GM12878 (cell line): ENCODE data around the gene CDK16. TPM values are rescaled to one million over a fixed set of nuclear protein-coding genes. Genes with fewer than 3 reads are reported as not detected.

Experiments used
- ASH2L ChIP-seq: fragments of 300-600, 200-600 bp; sonication (generic); IDR thresholded peaks from 2 replicates; pipeline ENCODE4 v1.6.1; 2017; ENCODE audit warnings: low read depth, mild to moderate bottlenecking, borderline replicate concordance
- CBX3 ChIP-seq: fragments of 200-600 bp; sonication (generic); IDR thresholded peaks from 2 replicates; pipeline ENCODE4 v1.6.1; 2016; ENCODE audit warnings: low read depth, borderline replicate concordance
- CEBPB ChIP-seq, 2 experiments: fragments of 150-350 bp in 1 of 2; IDR thresholded peaks; 2 replicates each; pipeline ENCODE4 v1.6.1; 2012 to 2014; ENCODE audit warnings: low read depth in 2 of 2, low read length in 2 of 2, borderline replicate concordance in 1 of 2, inconsistent platforms in 1 of 2
- CHD4 ChIP-seq: fragments of 200-600 bp; sonication (generic); IDR thresholded peaks from 2 replicates; pipeline ENCODE4 v1.6.1; 2016; ENCODE audit warnings: mild to moderate bottlenecking
- CUX1 ChIP-seq: IDR thresholded peaks from 2 replicates; pipeline ENCODE4 v1.6.1; 2012; ENCODE audit warnings: improper control_type of control experiment, low read depth, low read length; ENCODE audit not compliant: insufficient replicate concordance
- JUND ChIP-seq: IDR thresholded peaks from 2 replicates; pipeline ENCODE4 v1.6.1; 2012; ENCODE audit warnings: low read depth, mild to moderate bottlenecking, low read length, improper control_type of control experiment, moderate library complexity
- MAX ChIP-seq: IDR thresholded peaks from 2 replicates; pipeline ENCODE4 v1.6.1; 2012; ENCODE audit warnings: low read depth, low read length, improper control_type of control experiment
- MEF2A ChIP-seq: IDR thresholded peaks from 2 replicates; pipeline ENCODE4 v1.6.1; 2011; ENCODE audit warnings: low read depth, mild to moderate bottlenecking, low read length, moderate library complexity; ENCODE audit not compliant: insufficient read depth
- MTA2 ChIP-seq: fragments of 450-650 bp; IDR thresholded peaks from 2 replicates; pipeline ENCODE4 v1.6.1; 2016; ENCODE audit warnings: low read depth, mild to moderate bottlenecking, moderate library complexity
- MXI1 ChIP-seq: fragments of 150-350 bp; IDR thresholded peaks from 2 replicates; pipeline ENCODE4 v1.6.1; 2011; ENCODE audit warnings: low read depth, mild to moderate bottlenecking, inconsistent platforms, low read length, improper control_type of control experiment
- NFYA ChIP-seq: IDR thresholded peaks from 2 replicates; pipeline ENCODE4 v1.6.1; 2011; ENCODE audit warnings: low read depth, mild to moderate bottlenecking, low read length, improper control_type of control experiment, borderline replicate concordance
- PBX3 ChIP-seq: IDR thresholded peaks from 2 replicates; pipeline ENCODE4 v1.6.1; 2011; ENCODE audit warnings: mild to moderate bottlenecking, low read depth, low read length, moderate library complexity; ENCODE audit not compliant: insufficient replicate concordance
- POLR2AphosphoS5 ChIP-seq: IDR thresholded peaks from 2 replicates; pipeline ENCODE4 v1.6.1; 2011; ENCODE audit warnings: mild to moderate bottlenecking, low read length, inconsistent platforms
- polyA plus RNA-seq, 11 experiments: library from polyadenylated mRNA; depleted of rRNA in 4 of 11; unstranded in 6 of 11; stranded (reverse) in 5 of 11; fragments of >200 nt; fragmentation: Nextera tagmentation in 4 of 11; fragmentation: Illumina TruSeq in 1 of 11; extraction: Ambion mirVana in 4 of 11; extraction: Trizol in 1 of 11; gene quantifications; 1 replicate in 1 of 11; 2 replicates in 10 of 11; pipeline versions ENCODE4 v1.2.1 to v1.2.3, GENCODE V29; 2011 to 2016; ENCODE audit warnings: inconsistent platforms in 2 of 11, missing spikeins in 2 of 11, low read depth in 1 of 11
- total RNA-seq, 4 experiments: library from RNA; depleted of rRNA in 3 of 4; stranded (reverse); fragments of >200 nt in 3 of 4; fragmentation: Illumina TruSeq in 1 of 4; extraction: Trizol in 1 of 4; gene quantifications; 2 replicates each; pipeline versions ENCODE4 v1.2.1 to v1.2.3, GENCODE V29; 2013 to 2021
- TF ChIP-seq, protein P1 (sequence below): IDR thresholded peaks from 2 replicates; pipeline ENCODE4 v1.6.1; 2011; ENCODE audit warnings: borderline replicate concordance, low read depth, mild to moderate bottlenecking, moderate library complexity, mixed read lengths, low read length; ENCODE audit not compliant: insufficient read depth; ENCODE audit errors: extremely low read length
- TF ChIP-seq, protein P2 (sequence below): fragments of 450-650 bp; formaldehyde crosslinking; IDR thresholded peaks from 2 replicates; pipeline ENCODE4 v1.4.0; 2022; ENCODE audit warnings: mild to moderate bottlenecking, moderate library complexity
- TF ChIP-seq, protein P3 (sequence below): fragments of 450-650 bp; IDR thresholded peaks from 2 replicates; pipeline ENCODE4 v1.6.1; 2016; ENCODE audit warnings: mild to moderate bottlenecking

Gene CDK16
- total and polyA plus RNA-seq, 10 of the 15 experiments (the other 5 are each of a cell fraction or from before 2014, with no cell fraction given) = 2.4 to 75.1 (median 48.2) TPM

- TF ChIP-seq CUX1 = no peak
- TF ChIP-seq, protein P1, sequence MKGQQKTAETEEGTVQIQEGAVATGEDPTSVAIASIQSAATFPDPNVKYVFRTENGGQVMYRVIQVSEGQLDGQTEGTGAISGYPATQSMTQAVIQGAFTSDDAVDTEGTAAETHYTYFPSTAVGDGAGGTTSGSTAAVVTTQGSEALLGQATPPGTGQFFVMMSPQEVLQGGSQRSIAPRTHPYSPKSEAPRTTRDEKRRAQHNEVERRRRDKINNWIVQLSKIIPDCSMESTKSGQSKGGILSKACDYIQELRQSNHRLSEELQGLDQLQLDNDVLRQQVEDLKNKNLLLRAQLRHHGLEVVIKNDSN = no peak
- TF ChIP-seq CHD4 = no peak
- TF ChIP-seq PBX3 = no peak
- no peak for TF ChIP-seq CBX3
- no peak for TF ChIP-seq MTA2
- TF ChIP-seq, protein P2, sequence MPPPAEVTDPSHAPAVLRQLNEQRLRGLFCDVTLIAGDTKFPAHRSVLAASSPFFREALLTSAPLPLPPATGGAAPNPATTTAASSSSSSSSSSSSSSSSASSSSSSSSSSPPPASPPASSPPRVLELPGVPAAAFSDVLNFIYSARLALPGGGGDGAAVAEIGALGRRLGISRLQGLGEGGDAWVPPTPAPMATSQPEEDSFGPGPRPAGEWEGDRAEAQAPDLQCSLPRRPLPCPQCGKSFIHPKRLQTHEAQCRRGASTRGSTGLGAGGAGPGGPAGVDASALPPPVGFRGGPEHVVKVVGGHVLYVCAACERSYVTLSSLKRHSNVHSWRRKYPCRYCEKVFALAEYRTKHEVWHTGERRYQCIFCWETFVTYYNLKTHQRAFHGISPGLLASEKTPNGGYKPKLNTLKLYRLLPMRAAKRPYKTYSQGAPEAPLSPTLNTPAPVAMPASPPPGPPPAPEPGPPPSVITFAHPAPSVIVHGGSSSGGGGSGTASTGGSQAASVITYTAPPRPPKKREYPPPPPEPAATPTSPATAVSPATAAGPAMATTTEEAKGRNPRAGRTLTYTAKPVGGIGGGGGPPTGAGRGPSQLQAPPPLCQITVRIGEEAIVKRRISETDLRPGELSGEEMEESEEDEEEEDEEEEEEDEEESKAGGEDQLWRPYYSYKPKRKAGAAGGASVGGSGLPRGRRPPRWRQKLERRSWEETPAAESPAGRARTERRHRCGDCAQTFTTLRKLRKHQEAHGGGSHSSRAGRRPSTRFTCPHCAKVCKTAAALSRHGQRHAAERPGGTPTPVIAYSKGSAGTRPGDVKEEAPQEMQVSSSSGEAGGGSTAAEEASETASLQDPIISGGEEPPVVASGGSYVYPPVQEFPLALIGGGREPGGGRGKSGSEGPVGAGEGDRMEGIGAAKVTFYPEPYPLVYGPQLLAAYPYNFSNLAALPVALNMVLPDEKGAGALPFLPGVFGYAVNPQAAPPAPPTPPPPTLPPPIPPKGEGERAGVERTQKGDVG (CRISPR knock-in tag) = no peak
- no peak for TF ChIP-seq MEF2A
- TF ChIP-seq, protein P3, sequence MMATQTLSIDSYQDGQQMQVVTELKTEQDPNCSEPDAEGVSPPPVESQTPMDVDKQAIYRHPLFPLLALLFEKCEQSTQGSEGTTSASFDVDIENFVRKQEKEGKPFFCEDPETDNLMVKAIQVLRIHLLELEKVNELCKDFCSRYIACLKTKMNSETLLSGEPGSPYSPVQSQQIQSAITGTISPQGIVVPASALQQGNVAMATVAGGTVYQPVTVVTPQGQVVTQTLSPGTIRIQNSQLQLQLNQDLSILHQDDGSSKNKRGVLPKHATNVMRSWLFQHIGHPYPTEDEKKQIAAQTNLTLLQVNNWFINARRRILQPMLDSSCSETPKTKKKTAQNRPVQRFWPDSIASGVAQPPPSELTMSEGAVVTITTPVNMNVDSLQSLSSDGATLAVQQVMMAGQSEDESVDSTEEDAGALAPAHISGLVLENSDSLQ = no peak
- TF ChIP-seq CEBPB (IDR thresholded peaks at IDR 0.05; ENCODE audit: borderline replicate concordance in 1 of 2, low read depth in 2 of 2, low read length in 2 of 2) = no peak
- no peak for TF ChIP-seq POLR2AphosphoS5
- no peak for TF ChIP-seq MXI1
- no peak for TF ChIP-seq MAX
- no peak for TF ChIP-seq JUND
- TF ChIP-seq NFYA = no peak
- no peak for TF ChIP-seq ASH2L
These were observed 687 bp downstream of the CDK16 start (continued) for GRCh38 chrX:47218920-47219815.
